Right forelimb (tissue), 1 donor: ENCODE results near the gene FLII.
"Not testable (repeated sequence)": the region's sequence is repeated elsewhere in the genome, so short reads cannot be mapped to it uniquely, and the experiment has no call there.

ENCODE experiments used
- DNase-seq: peaks from one replicate; pipeline ENCODE4 v3.0.0-alpha.2; 2018

FLII gene

GRCh38 chr17:18238299-18238698 lies 20.2 kb downstream of the FLII start:
- DNase-seq: no peak

- no peak for DNase-seq
These were observed 21.1 kb downstream of the FLII start for GRCh38 chr17:18237461-18237860.

GRCh38 chr17:18236494-18236893 lies 22.0 kb downstream of the FLII start:
- DNase-seq: no peak

- DNase-seq: no peak
These were observed 22.7 kb downstream of the FLII start for GRCh38 chr17:18235743-18236256.

- DNase-seq: no peak
These were observed 23.6 kb downstream of the FLII start for GRCh38 chr17:18234853-18235380.

GRCh38 chr17:18233803-18234518 lies 24.6 kb downstream of the FLII start:
- no peak for DNase-seq

GRCh38 chr17:18231164-18231563 lies 27.4 kb downstream of the FLII start:
- DNase-seq: no peak

GRCh38 chr17:18230288-18231141 lies 28.0 kb downstream of the FLII start:
- DNase-seq: no peak

GRCh38 chr17:18229771-18230170 lies 28.8 kb downstream of the FLII start:
- no peak for DNase-seq

- DNase-seq: no peak
These were observed 29.3 kb downstream of the FLII start for GRCh38 chr17:18229254-18229653.

GRCh38 chr17:18228176-18228682 lies 30.3 kb downstream of the FLII start:
- no peak for DNase-seq

GRCh38 chr17:18227635-18228034 lies 30.9 kb downstream of the FLII start:
- DNase-seq: no peak

- DNase-seq: no peak
These were observed 32.1 kb downstream of the FLII start for GRCh38 chr17:18226284-18226945.

GRCh38 chr17:18225642-18226283 lies 32.8 kb downstream of the FLII start:
- peak; percentile 79 for DNase-seq

- DNase-seq: peak; percentile 99
These were observed 33.4 kb downstream of the FLII start, which contains the start of gene LLGL1 for GRCh38 chr17:18225121-18225641. Gene LLGL1 (plus strand): TSS chr17:18225635. CDS start chr17:18225683, 48 bp downstream.

- DNase-seq: peak; percentile 74
These were observed 34.0 kb downstream of the FLII start for GRCh38 chr17:18224387-18225120.

GRCh38 chr17:18224053-18224386 lies 34.5 kb downstream of the FLII start:
- DNase-seq: no peak

GRCh38 chr17:18218756-18219415 lies 39.7 kb downstream of the FLII start:
- DNase-seq: no peak

- DNase-seq: peak; percentile 79
These were observed 41.0 kb downstream of the FLII start for GRCh38 chr17:18217412-18218015.

GRCh38 chr17:18216906-18217305 lies 41.6 kb downstream of the FLII start:
- not testable (repeated sequence) for DNase-seq
